GM21717 (cell line): ENCODE results near the gene TMEM178B.
"Not testable (repeated sequence)": the region's sequence is repeated elsewhere in the genome, so short reads cannot be mapped to it uniquely, and the experiment has no call there.

ENCODE experiments used
- ATAC-seq: cut with Tn5 transposase; IDR thresholded peaks from one replicate; pipeline ENCODE4 v1.9.1; 2021; ENCODE audit warnings: mild to moderate bottlenecking, moderate library complexity; ENCODE audit not compliant: unreplicated experiment

TMEM178B gene

DNA sequence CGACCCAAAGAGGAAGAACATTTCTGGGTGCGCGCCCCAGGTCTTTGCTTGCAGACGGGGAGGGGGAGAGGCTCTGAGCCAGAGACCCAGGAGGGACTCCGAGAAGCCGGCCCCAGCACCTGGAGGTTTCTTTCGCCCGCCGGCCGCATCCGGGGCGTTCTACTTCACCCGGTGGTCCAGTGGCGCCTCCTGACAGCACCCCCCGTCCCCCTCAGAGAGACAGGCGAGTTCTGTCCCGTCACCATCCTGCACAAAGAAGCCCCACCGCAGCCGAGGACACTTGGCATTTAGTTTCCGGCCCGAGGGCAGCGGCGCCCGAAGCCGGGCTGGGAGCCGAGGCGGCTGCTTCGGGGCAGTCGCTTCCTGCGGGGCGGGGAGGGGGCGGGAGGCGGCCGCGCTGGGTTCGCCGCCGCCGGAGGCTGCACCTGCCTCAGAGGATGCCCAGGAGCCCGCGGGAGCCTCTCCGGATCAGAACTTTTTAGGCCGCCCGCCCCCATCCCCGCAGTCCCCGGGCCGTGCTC, at the start of gene TMEM178B:
TSS of gene TMEM178B (plus strand) at position 424 of the 521 bp plus-strand sequence.
- ATAC-seq: no peak

DNA sequence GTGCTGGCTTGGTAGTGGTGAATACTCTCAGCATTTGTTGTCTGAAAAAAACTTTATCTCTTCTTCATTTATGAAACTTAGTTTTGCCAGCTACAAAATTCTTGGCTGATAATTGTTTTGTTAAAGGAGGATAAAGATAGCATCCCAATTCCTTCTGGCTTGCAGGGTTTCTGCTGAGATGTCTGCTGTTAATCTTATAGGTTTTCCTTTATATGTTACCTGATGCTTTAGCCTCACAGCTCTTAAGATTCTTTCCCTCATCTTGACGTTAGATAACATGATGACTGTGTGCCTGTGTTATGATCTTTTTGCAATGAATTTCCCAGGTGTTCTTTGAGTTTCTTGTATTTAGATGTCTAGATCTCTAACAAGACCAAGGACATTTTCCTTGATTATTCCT, 49.2 kb upstream of the TMEM178B start:
- ATAC-seq: no peak

DNA sequence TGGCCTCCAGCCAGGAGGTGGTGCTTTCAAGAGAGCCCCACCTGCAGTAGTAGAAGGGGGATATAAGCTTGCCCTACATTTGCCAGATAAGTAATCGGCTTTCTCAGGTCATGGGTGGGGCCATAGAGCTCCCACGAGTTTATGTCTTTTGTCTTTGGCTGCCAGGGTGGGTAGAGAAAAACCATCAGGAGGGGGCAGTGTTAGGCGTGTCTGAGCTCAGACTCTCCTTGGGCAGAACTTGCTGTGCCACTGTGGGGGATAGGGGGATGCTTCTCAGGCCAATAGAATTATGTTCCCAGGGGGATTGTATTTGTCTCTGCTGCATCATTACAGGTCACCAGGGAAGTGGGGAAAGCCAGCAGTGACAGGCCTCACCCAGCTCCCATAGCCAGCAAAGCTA, 46.8 kb upstream of the TMEM178B start:
- ATAC-seq: no peak

DNA sequence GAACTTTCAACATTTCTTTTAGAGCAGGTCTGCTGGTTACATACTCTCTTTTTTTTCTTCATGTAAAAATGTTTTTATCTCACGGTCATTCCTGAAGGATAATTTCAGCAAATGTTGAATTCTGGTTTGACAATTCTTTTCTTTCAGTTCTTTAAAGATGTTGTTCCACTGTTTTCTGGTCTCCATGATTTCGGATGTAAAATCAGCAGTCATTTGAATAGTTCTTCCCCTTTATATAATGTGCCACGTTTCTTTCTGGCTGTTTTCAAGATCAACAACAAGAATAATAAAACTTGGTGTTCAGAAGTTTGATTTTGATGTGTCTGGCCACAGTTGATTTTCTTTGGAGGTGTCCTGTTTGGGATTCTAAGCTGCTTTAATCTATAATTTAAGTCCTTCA, 45.1 kb upstream of the TMEM178B start:
- ATAC-seq: no peak

DNA sequence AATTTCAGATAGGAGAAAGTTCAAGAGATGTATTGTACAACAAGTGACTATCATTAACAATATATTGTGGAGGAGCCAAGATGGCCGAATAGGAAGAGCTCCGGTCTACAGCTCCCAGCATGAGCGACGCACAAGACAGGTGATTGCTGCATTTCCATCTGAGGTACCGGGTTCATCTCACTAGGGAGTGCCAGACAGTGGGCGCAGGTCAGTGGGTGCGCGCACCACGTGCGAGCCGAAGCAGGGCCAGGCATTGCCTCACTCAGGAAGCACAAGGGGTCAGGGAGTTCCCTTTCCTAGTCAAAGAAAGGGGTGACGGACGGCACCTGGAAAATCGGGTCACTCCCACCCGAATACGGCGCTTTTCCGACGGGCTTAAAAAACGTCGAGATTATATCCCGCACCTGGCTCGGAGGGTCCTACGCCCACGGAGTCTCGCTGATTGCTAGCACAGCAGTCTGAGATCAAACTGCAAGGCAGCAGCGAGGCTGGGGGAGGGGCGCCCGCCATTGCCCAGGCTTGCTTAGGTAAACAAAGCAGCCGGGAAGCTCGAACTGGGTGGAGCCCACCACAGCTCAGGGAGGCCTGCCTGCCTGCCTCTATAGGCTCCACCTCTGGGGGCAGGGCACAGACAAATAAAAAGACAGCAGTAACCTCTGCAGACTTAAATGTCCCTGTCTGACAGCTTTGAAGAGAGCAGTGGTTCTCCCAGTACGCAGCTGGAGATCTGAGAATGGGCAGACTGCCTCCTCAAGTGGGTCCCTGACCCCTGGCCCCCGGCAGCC, 41.1 kb upstream of the TMEM178B start:
- ATAC-seq: not testable (repeated sequence)

DNA sequence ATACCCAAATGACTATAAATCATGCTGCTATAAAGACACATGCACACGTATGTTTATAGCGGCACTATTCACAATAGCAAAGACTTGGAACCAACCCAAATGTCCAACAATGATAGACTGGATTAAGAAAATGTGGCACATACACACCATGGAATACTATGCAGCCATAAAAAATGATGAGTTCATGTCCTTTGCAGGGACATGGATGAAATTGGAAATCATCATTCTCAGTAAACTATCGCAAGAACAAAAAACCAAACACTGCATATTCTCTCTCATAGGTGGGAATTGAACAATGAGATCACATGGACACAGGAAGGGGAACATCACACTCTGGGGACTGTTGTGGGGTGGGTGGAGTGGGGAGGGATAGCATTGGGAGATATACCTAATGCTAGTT, 35.8 kb upstream of the TMEM178B start:
- not testable (repeated sequence) for ATAC-seq

DNA sequence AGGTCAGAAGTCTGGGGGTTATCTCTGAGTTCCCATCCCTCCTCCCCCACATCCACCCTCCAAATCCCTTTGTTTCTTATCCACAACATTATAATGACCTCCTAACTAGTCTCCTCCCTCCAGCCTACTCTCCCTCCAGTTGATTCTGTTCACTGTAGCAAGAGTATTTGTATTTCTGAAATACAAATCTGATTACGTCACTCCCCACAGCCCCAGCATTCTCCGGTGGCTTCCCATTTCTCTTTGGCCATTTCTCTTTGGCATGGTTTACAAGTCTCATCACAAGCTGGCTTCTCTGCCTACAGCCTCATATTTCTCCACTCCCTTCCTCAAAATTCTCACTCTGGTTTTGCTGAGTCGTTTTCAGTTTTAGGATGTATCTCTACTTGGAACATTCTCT, 34.5 kb upstream of the TMEM178B start:
- ATAC-seq: no peak

DNA sequence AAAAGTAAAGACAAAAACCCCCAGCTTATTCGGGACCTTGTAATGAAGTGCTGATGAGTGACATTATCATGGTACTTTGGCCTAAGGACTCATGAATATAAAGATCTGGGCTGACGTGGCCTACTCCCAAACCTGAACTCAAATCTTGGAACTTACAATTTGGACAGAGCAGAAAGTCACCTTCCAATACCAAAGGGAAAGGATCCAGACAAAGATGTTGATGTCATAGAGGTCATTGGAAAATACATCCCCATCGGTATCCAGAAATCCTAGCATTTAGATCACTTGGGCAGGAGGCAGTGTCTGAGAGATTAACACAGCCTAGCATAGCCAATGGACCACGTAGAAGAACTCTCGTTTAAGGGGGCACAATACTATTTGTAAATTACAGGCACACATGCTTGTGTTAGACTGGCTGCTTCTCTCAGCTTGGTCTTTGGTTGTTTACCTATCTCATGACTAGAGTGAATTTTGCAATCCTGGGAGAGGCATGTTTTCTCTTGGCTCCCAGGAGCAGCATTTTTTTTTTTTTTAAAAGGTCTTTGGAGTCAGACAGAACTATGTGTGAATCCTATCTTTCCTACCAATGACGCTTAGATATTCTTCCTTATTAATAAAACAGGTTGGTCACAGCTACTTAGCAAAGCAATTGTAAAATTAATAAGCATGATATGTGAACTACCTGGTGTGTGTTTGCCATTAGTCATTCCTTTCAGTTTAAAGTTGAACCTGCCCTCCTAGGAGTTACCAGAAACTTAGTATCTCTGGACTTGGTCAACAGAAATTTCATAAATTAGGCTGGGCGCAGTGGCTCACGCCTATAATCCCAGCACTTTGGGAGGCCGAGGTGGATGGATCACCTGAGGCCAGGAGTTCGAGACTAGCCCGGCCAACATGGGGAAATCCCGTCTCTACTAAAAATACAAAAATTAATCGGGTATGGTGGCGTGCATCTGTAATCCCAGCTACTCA, 31.4 kb upstream of the TMEM178B start:
- ATAC-seq: no peak

DNA sequence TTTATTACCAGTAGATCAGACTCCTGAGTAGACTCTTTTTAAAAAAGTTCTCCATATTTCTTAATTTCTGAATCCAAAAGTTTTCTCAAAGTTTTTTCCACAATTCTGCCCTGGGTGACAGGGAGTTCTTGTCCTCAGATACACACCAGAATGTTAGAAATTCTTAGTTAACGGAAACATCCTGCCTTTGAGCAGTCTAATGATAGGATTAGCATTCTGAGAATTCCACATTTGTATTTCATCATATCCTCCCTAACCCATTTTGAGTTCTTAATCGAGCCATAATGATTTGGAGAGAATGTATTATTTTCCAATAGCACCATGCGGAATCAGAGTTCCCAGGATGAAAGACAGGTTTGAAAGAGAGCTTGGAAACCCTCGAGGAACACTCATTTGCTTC, 30.2 kb upstream of the TMEM178B start:
- no peak for ATAC-seq

DNA sequence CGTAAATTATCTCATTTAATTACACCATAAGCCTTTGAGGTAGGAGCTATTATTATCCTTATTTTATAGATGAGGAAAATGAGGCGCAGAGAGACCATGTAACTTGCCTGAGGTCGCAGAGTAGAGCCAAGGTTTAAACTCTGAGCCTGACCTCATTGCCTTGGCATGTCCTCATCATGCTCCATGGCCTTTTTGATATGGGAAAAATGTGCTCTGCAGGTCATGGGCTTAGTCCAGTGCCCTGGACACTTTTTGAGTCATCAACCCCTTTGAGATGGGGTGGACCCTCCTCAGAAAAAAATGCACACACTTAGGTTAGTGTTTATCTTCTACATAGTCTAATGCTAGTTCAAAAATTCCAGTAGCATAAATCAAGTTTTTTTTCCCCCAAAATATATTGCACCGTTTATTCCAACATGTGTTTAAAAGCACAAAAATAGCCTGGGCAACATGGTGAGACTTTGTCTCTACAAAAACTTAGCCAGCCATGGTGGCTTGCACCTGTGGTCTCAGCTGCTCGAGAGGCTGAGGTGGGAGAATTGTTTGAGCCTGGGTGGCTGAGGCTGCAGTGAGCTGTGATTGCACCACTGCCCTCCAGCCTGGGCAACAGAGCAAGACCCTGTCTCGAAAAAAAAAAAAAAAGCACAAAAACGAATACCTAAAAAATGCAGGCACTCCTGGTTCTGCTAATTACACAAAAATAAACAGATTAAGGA, 28.6 kb upstream of the TMEM178B start:
- no peak for ATAC-seq

DNA sequence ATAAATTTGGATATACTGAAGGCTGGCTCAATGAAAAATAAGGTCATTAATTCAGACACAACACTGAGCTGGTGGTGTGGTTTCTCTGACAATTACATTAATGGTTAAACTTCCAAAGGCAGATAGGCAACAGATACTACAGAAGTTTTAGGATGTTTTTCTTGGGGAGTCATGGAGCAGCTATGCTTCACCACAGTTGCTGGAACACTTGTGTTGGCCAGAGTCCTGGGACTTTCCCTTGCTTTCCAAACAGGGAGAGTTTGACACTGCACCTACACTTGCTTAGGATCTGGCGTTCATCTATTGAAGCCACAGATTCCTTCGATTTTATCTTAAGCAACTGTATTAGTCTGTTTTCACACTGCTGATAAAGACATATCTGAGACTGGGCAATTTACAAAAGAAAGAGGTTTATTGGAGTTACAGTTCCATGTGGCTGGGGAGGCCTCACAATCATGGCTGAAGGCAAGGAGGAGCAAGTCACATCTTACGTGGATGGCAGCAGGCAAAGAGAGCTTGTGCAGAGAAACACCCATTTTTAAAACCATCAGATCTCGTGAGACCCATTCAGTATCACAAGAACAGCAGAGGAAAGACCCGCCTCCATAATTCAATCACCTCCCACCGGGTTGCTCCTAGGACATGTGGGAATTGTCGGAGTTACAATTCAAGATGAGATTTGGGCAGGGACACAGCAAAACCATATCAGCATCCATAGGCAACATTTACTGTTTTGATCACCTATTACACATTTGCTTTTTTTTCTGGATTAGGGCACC, 27.8 kb upstream of the TMEM178B start:
- ATAC-seq: no peak

DNA sequence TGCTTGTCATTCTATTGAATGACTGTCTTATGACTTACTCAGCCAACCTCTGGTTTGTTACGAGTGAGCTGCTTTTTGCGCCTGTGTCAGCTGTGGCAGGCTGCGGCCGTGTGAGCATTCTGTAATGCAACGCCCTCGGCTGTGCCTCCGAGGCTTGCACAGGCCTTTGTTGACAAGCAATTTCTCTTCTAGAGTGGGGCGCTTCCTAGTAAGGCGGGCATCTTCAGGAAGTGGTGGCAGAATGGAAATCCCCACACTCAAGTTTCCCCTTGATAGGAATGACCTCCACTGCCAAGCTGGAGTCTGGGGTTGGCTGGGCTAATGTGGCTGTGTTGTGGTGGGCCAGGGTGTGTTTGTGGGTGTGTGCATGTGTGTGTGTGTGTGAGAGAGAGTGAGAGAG, 20.2 kb upstream of the TMEM178B start:
- no peak for ATAC-seq

DNA sequence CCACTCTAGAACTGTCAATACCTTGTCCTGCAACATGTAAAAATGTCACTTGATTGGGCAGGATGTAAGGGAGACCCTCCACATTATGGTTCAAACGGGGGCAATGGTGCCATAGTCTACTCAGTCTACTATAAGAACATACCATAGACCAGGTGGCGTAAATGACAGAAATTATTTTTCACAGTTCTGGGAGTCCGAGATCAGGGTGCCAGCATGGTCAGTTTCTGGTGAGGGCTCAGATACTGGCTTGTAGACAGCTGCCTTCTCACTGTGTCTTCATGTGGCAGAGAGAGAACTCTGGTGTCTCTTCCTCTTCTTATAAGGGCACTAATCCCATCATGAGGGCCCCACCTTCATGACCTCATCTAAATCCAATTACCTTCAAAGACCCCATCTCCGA, 18.7 kb upstream of the TMEM178B start:
- no peak for ATAC-seq

DNA sequence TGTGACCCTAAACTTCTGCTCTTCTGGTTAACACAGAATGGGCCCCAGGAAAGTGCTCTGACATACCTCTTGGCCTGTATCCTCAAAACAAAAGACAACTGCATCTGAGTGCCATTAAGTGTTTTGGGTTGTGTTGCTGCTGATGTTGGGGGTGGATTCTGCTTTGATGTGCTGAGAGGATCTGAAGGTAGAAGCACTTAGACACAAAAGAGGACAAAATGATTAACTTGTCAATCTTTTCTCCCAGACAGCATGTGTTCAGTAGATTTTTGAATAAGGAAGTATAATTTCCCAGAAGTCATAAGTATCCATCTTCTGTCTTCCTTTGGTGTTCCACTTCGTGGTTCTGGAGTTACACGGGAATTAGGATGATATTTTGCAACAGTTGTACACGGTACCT, 16.1 kb upstream of the TMEM178B start:
- ATAC-seq: no peak

DNA sequence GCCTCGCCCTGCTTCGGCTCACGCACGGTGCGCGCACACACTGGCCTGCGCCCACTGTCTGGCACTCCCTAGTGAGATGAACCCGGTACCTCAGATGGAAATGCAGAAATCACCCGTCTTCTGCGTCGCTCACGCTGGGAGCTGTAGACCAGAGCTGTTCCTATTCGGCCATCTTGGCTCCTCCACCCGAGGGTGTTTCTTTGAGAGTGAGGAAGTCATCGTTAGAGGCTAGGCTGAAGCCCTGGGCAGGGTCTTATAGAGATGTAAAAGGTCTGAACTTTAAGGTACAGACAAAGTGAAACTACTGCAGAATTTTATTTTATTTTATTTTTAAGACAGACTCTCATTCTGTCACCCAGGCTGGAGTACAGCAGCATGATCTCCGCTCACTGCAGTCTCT, 6.0 kb upstream of the TMEM178B start:
- ATAC-seq: not testable (repeated sequence)

DNA sequence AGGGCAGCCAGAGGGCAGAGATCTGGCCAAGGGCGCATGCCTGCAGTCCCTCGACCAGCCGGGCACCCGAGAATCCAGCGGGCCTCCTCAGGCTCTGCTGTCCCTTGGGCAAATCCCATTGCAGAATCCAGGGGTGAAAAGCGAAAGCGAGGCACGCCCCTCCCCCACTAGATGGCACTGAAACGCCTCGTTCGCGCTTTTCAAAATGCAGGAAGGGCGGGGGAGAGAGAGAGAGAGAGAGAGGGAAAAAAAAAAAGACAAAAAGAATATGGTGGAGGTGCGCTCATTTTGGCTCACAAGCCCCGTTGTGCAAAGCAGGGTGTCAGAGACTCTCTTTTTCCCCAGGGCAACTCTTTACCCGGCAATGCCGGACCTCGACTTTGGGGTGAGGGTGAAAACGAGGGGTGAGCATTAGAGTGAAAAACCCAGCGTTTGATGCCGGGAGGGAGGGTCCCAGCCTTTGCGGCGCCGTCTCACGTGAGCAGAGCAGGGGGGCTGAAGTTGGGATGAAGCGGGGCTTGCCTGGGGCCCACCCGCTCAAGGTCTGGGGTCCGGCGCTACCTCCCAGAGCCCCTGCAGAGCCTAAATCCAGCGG, 2.5 kb upstream of the TMEM178B start:
- ATAC-seq: no peak

DNA sequence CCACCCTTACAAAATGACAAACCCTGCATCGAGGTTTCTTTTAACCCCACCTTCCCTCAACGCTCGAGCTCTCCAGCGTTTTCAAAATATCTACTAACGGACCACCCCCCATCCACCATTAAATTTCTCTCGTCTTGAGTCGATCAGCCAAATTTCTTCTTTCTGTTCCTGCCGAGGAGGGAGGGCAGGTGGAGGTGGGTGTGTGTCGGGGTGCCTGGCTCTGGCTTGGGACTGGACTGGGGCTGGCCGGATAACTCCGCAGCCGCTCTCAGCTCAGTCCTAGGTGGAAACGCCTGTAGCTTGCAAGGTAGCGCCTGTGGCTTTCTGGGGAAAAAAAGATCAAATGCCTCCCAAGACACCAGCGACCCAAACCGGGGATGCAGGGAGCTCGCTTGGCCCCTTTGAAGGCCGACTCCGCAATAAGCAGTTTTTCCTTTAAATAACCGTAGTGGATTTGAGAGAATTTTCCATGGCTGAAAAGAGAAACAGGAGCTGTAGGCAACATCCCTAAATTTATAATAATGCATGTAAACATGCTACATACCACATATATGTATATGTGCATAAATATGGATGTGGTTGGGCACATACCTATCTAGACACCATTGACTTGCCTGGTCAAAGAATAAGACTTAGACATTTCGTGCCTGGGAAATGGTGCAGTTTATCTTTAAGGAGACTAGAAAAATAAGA, 1.9 kb upstream of the TMEM178B start:
- ATAC-seq: no peak

DNA sequence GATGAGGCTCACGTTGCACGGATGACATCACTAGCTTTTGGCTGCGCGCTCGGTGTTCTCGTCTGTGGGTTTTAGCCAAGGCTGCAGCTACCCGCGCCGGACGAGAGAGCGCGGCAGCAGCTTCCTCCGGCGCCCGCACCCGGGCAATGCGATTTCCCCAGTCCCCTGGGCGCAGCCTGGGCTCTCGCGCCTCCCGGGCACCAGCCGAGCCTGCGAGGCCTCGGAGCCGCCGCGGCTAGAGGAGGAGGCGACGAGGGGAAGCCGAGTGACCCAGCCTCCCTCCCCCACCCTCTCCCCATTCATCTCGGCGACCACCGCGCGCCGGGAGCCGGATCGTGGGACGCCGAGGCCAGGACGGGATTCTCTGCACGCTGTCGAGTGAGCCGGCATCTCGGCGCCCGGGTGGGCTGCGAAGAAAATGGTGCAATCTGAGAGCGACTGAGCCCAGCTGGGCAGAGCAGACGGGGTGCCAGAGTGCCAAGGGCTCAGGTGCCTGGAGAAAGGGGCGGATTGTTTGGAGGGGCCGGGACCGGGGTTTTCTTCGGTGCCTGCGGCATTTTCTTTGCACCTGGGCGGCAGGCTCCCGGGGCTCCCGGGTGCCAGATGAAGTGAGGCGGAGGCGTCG, 1.2 kb upstream of the TMEM178B start:
- ATAC-seq: no peak

DNA sequence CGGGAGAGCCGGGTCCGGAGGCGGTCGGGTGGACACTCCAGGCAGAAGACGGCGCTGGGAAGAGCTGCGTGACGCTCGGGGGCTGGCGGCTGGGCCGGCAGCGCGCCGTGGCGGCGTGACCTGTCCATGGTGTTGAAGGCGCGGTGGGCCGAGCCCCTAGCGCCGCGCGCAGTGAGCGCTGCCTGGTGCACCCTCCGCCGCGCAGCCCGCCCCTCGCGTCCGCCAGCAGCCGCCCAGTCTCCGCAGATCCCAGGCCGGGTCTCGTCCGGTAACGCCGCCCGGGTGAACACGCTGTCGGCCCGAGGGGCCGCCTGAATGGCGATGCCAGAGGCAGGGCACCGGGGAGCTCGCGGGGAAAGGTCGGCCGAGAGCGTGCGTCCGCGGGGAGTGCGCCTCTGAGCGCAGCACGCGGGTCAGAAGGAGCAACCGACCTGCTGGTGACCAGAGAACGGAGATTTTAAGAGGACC, 657 bp upstream of the TMEM178B start:
- no peak for ATAC-seq
